PC-9 (cell line): Measurements from ENCODE around the gene KCNQ5. TPM values are rescaled to one million over a fixed set of nuclear protein-coding genes. Genes with fewer than 3 reads are reported as not detected.

ENCODE experiments used
- BruUV-seq: library from RNA; stranded (reverse); fragments of 400-500 nt; replicated peaks from 2 replicates; lab custom pipeline; 2021; lab: Mats Ljungman, UMichigan
- CTCF ChIA-PET: fragments of 300-600 bp; sonication (Branson Sonifier 250); formaldehyde crosslinking; loops from one replicate; lab custom pipeline; 2022; ENCODE audit warnings: antibody characterized with exemption; lab: Charles Lee
- POLR2A ChIA-PET: fragments of 300-600 bp; sonication (Branson Sonifier 250); formaldehyde crosslinking; loops from one replicate; lab custom pipeline; 2022; ENCODE audit warnings: antibody characterized with exemption; ENCODE audit not compliant: unreplicated experiment; lab: Charles Lee
- DNase-seq, 2 experiments: peaks; one replicate each; pipeline versions ENCODE4 v3.0.0 to v3.0.0-alpha.2; 2015 to 2022; ENCODE audit warnings: mixed read lengths in 1 of 2
- H2AFZ ChIP-seq: fragments of 200-600 bp; sonication (generic); 2 replicates; pipeline ENCODE4 v1.8.1; 2017; ENCODE audit warnings: antibody characterized with exemption
- H3F3A ChIP-seq: fragments of 200-600 bp; sonication (generic); 2 replicates; pipeline ENCODE4 v1.8.1; 2017; ENCODE audit warnings: antibody characterized with exemption, mild to moderate bottlenecking, low read depth; ENCODE audit not compliant: insufficient read depth
- H3K27ac ChIP-seq: fragments of 200-600 bp; sonication (generic); 2 replicates; pipeline ENCODE4 v1.6.1; 2016; ENCODE audit warnings: mixed run types
- H3K27me3 ChIP-seq: fragments of 200-600 bp; sonication (generic); 2 replicates; pipeline ENCODE4 v1.6.1; 2016; ENCODE audit warnings: low read depth, mixed run types; ENCODE audit not compliant: insufficient read depth
- H3K36me3 ChIP-seq: fragments of 200-600 bp; sonication (generic); 2 replicates; pipeline ENCODE4 v1.6.1; 2016; ENCODE audit warnings: low read depth, mixed run types
- H3K4me1 ChIP-seq: fragments of 200-600 bp; sonication (generic); replicated peaks from 2 replicates; pipeline ENCODE4 v1.6.1; 2016; ENCODE audit warnings: mixed run types; ENCODE audit not compliant: insufficient read depth
- H3K4me2 ChIP-seq: fragments of 200-600 bp; sonication (generic); 2 replicates; pipeline ENCODE4 v1.6.1; 2017; ENCODE audit warnings: mixed run types
- H3K4me3 ChIP-seq: fragments of 200-600 bp; sonication (generic); 2 replicates; pipeline ENCODE4 v1.6.1; 2016; ENCODE audit warnings: mixed run types
- H3K79me2 ChIP-seq: fragments of 200-600 bp; sonication (generic); 2 replicates; pipeline ENCODE4 v1.6.1; 2017; ENCODE audit warnings: low read depth, mixed run types
- H3K9me2 ChIP-seq: fragments of 200-600 bp; sonication (generic); 2 replicates; pipeline ENCODE4 v1.8.1; 2017; ENCODE audit warnings: mild to moderate bottlenecking; ENCODE audit not compliant: insufficient read depth
- H3K9me3 ChIP-seq: fragments of 200-600 bp; sonication (generic); 2 replicates; pipeline ENCODE4 v1.8.1; 2016; ENCODE audit warnings: low read depth; ENCODE audit not compliant: insufficient read depth
- H4K20me1 ChIP-seq: fragments of 200-600 bp; sonication (generic); 2 replicates; pipeline ENCODE4 v1.8.1; 2017; ENCODE audit not compliant: insufficient read depth
- EZH2 ChIP-seq: fragments of 200-600 bp; sonication (generic); IDR thresholded peaks from 2 replicates; pipeline ENCODE4 v1.8.0; 2017; ENCODE audit warnings: antibody characterized with exemption, low read depth
- intact Hi-C: fragments of 100-400 bp; cut with micrococcal nuclease; formaldehyde crosslinking; loops from one replicate; pipeline ENCODE4 v1.10.0; 2022; ENCODE audit not compliant: unreplicated experiment
- total RNA-seq: library from RNA; stranded (reverse); gene quantifications from 2 replicates; pipeline ENCODE4 v1.2.3, GENCODE V29; 2021
- TF ChIP-seq, protein P1 (sequence below): fragments of 200-600 bp; sonication (generic); conservative IDR thresholded peaks from 2 replicates; pipeline ENCODE4 v1.6.1; 2017; ENCODE audit warnings: mixed run types, antibody characterized with exemption, mild to moderate bottlenecking, moderate library complexity

The KCNQ5 gene
- total RNA-seq, 1 experiment from 2014 or later, result 0.20 TPM

GRCh38 chr6:72620871-72621290 is 983 bp upstream of the KCNQ5 start:
- Histone ChIP-seq H3K4me3 (no peak overlapping the region), H3K27ac (no peak overlapping the region), H3K9me3 (no peaks in the 10 kb centered on the region), H3K9me2 (no peaks in the 10 kb centered on the region), H3K79me2 (no peaks in the 10 kb centered on the region), H4K20me1 (no peaks in the 10 kb centered on the region), H3K4me2 (no peak overlapping the region), H3K36me3 (no peaks in the 10 kb centered on the region), H3K4me1 (no peaks in the 10 kb centered on the region), H3F3A (no peaks in the 10 kb centered on the region; the same call in 1 of the 2 replicates), H2AFZ (no peak overlapping the region), H3K27me3 (no peaks in the 10 kb centered on the region)
- intact Hi-C loops, result loop anchor here (5.0 to 10.0 kb wide), 3 partner anchors 164 to 414 kb away; no protein-coding TSS in a partner anchor
- ChIA-PET POLR2A (no interaction called here), CTCF (no interaction called here)
- DNase-seq, result no peak
- no TSS peak for BruUV-seq
- no peak for TF ChIP-seq EZH2
- TF ChIP-seq, protein P1, sequence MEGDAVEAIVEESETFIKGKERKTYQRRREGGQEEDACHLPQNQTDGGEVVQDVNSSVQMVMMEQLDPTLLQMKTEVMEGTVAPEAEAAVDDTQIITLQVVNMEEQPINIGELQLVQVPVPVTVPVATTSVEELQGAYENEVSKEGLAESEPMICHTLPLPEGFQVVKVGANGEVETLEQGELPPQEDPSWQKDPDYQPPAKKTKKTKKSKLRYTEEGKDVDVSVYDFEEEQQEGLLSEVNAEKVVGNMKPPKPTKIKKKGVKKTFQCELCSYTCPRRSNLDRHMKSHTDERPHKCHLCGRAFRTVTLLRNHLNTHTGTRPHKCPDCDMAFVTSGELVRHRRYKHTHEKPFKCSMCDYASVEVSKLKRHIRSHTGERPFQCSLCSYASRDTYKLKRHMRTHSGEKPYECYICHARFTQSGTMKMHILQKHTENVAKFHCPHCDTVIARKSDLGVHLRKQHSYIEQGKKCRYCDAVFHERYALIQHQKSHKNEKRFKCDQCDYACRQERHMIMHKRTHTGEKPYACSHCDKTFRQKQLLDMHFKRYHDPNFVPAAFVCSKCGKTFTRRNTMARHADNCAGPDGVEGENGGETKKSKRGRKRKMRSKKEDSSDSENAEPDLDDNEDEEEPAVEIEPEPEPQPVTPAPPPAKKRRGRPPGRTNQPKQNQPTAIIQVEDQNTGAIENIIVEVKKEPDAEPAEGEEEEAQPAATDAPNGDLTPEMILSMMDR, result no peak

GRCh38 chr6:72622094-72622940 is 453 bp downstream of the KCNQ5 start:
- intact Hi-C loops, result loop anchor here (1.0 to 10.0 kb wide), 4 partner anchors 162 to 412 kb away; no protein-coding TSS in a partner anchor
- ChIA-PET POLR2A (no interaction called here), CTCF (no interaction called here)
- Histone ChIP-seq H3F3A (no peaks in the 10 kb centered on the region; the same call in 1 of the 2 replicates), H3K4me3 (peak overlapping the region; percentile 61), H2AFZ (peak overlapping the region; percentile 74), H3K9me2 (no peaks in the 10 kb centered on the region), H3K36me3 (no peaks in the 10 kb centered on the region), H3K4me1 (no peaks in the 10 kb centered on the region), H3K79me2 (no peaks in the 10 kb centered on the region), H3K4me2 (peak overlapping the region; percentile 68), H3K27ac (no peak overlapping the region), H4K20me1 (no peaks in the 10 kb centered on the region), H3K9me3 (no peaks in the 10 kb centered on the region), H3K27me3 (no peaks in the 10 kb centered on the region)
- DNase-seq, result peak in 1 of 2 experiments; percentile 45
- TF ChIP-seq, protein P1, result no peak
- TF ChIP-seq EZH2, result no peak
- no TSS peak for BruUV-seq

DNA sequence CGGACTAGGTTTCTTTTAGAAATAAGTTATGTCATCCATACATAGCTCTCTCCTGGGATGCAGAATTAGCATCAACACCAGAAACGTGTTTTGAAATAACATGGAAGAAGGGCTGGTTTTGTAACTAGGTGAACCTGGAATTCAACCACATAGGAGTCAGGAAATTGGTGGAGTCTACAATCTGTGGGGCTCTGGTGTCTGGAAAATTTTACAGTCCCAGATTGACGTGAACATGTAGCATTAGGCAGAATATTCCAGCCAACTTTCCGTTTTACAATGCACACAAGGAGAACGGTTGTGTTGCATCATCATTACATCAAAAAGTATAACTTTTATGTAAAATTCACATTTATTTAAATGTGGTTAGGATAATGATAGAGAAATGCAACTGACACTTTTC is 1.9 kb downstream of the KCNQ5 start:
- Histone ChIP-seq H3K4me2 (peak overlapping the region; percentile 68), H3K79me2 (no peaks in the 10 kb centered on the region), H3K9me3 (no peaks in the 10 kb centered on the region), H3K36me3 (no peaks in the 10 kb centered on the region), H3K4me3 (peak overlapping the region; percentile 61; the same call in 1 of the 2 replicates), H3K27me3 (no peaks in the 10 kb centered on the region), H2AFZ (no peak overlapping the region), H4K20me1 (no peaks in the 10 kb centered on the region), H3K27ac (no peak overlapping the region), H3K9me2 (no peaks in the 10 kb centered on the region), H3F3A (no peaks in the 10 kb centered on the region; the same call in 1 of the 2 replicates), H3K4me1 (no peaks in the 10 kb centered on the region)
- intact Hi-C loops, result loop anchor here (5.0 to 10.0 kb wide), 3 partner anchors 161 to 411 kb away; no protein-coding TSS in a partner anchor
- TF ChIP-seq, protein P1, result no peak
- TF ChIP-seq EZH2, result no peak
- ChIA-PET POLR2A (no interaction called here), CTCF (no interaction called here)
- no peak for DNase-seq
- no TSS peak for BruUV-seq
